Upper lobe of left lung (tissue), 4 donors: ENCODE measurements around the gene USP2.

Experiments used
- EP300 ChIP-seq, 4 donors: sonication (generic); formaldehyde crosslinking; IDR thresholded peaks; one replicate each; pipeline ENCODE4 v1.5.1; 2017; ENCODE audit warnings: antibody characterized with exemption in 4 of 4, control low read depth in 2 of 4
- POLR2A ChIP-seq, 4 donors: fragments of 450-650 bp; IDR thresholded peaks; one replicate each; pipeline ENCODE4 v1.5.1; 2016 to 2017; ENCODE audit warnings: antibody characterized with exemption in 4 of 4, mild to moderate bottlenecking in 2 of 4
- POLR2AphosphoS5 ChIP-seq, 2 donors: sonication (generic); formaldehyde crosslinking; IDR thresholded peaks; one replicate each; pipeline ENCODE4 v1.5.1; 2017; ENCODE audit warnings: antibody characterized with exemption in 2 of 2
- TF ChIP-seq, protein P1 (sequence below), 6 experiments: fragments of 450-650 bp in 4 of 6; fragments of 200-600 bp in 2 of 6; sonication (generic) in 2 of 6; IDR thresholded peaks; one replicate each; pipeline ENCODE4 v1.5.1; 2016 to 2019; ENCODE audit warnings: antibody characterized with exemption in 6 of 6

DNA sequence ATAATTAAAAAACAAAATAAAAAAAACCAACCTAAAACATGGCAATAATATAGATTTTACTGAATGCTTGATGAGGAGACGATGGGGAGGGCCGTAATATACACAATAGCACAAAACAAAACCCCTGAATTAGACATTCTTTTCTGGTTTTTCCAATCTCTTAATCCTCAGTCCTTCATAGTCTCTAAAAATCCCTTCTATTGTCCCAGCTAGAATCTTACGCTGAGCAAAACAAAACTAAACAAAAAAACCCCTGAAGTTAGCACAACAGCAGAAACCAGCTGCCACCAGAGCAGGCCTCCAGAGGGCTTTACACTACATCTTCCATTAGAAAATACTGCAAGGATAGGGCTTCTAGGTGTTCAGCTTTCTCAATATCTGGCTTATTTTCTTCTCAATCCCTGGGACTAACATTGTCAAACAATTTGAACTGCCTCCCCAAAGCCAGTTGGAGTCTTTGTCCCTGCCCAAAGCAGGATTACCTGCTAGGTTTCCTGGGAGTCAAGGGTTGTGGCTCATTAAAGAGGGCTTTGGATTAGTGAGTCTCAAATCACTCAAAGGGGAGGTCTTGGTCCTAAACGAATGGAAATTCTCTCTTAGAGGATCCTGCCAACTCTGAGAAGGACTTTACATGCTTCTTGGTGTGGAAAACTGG, 49.3 kb downstream of the USP2 start:
- TF ChIP-seq, protein P1, sequence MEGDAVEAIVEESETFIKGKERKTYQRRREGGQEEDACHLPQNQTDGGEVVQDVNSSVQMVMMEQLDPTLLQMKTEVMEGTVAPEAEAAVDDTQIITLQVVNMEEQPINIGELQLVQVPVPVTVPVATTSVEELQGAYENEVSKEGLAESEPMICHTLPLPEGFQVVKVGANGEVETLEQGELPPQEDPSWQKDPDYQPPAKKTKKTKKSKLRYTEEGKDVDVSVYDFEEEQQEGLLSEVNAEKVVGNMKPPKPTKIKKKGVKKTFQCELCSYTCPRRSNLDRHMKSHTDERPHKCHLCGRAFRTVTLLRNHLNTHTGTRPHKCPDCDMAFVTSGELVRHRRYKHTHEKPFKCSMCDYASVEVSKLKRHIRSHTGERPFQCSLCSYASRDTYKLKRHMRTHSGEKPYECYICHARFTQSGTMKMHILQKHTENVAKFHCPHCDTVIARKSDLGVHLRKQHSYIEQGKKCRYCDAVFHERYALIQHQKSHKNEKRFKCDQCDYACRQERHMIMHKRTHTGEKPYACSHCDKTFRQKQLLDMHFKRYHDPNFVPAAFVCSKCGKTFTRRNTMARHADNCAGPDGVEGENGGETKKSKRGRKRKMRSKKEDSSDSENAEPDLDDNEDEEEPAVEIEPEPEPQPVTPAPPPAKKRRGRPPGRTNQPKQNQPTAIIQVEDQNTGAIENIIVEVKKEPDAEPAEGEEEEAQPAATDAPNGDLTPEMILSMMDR (IDR thresholded peaks at IDR 0.05) = no peak
- no peak for TF ChIP-seq POLR2A (IDR thresholded peaks at IDR 0.05)
- no peak for TF ChIP-seq POLR2AphosphoS5 (IDR thresholded peaks at IDR 0.05)
- no peak for TF ChIP-seq EP300 (IDR thresholded peaks at IDR 0.05)
